Adipose tissue (tissue), 3 donors: ENCODE results near the gene KLF7. TPM values are rescaled to one million over a fixed set of nuclear protein-coding genes. Genes with fewer than 3 reads are reported as not detected.
"Not testable (repeated sequence)": the region's sequence is repeated elsewhere in the genome, so short reads cannot be mapped to it uniquely, and the experiment has no call there.

Experiments
- H3K27ac ChIP-seq: one replicate; pipeline ENCODE4 v1.5.1; 2013; ENCODE audit warnings: low read depth, low read length
- WGBS, 3 donors: extraction: QIAGEN DNeasy Blood & Tissue Kit; methylation state at CpG; one replicate each; pipeline ENCODE4 v1.1.7; 2013; 5-methylcytosine and 5-hydroxymethylcytosine counted together
- polyA plus RNA-seq, 3 donors: library from polyadenylated mRNA; stranded (reverse); fragments of 200-250 nt; gene quantifications; one replicate each; pipeline ENCODE4 v1.2.3, GENCODE V29; 2013
- donor health status: healthy with polysubstance abuse.
- donor health status: Bipolar disorder and iron deficiency.
- donor health status: healthy.

Gene KLF7
- polyA plus RNA-seq, 3 donors: 2.2 to 14.5 (median 11.1) TPM

- H3K27ac ChIP-seq: no peak overlapping the region
- WGBS, 3 donors: 74 to 93% (median 90%) methylated on average over 4 of the region's 4 CpGs
These were observed 111.2 kb downstream of the KLF7 start for GRCh38 chr2:207054521-207054920.

DNA sequence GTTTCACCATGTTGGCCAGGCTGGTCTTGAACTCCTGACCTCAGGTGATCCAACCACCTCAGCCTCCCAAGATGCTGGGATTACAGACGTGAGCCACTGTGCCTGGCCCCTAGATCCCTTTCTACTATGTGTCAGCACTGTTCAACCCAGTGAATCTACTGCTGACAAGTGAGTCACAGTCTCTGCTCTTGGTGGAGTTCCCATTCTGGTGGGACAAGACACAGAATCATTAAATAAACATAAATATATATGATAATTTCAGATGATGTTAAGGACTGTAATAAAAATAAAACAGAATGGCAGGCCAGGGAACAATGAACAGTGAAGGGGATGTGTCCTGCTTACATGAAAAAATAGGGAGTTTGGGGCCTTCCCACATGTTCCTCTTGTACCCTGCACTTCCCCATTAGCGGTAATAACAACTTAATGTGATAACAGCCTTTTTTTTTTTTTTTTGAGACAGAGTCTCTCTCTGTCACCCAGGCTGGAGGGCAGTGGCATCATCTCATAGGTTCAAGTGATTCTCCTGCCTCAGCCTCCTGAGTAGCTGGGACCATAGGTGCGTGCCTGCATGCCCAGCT lies 114.3 kb downstream of the KLF7 start:
- WGBS, 3 donors: 72 to 81% (median 76%) methylated on average over 3 of the region's 3 CpGs
- H3K27ac ChIP-seq: no peak overlapping the region

DNA sequence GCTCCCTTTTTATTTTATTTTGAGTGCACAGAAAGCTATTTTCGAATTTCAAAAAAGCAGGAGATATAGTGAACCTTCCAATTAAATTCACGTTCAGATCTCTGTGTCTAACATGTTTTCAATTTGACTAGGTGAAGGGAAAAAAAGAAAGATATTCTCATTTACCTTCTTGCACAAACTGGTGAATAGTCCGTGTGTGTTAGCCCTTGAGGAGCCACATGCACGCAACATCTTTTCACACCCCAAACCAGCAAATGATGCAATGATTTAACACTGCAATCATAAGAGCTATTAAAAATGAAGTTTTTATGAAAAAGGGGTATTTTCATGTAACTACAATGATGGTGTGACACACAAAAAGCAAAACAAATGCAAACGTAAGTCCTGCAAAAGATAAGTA lies 116.6 kb downstream of the KLF7 start:
- 57 to 73% (median 64%) methylated on average over 5 of the region's 5 CpGs for WGBS, 3 donors
- no peak overlapping the region for H3K27ac ChIP-seq

- H3K27ac ChIP-seq: no peak overlapping the region
- WGBS, 3 donors: 55 to 87% (median 80%) methylated on average over 5 of the region's 5 CpGs
These were observed 117.3 kb downstream of the KLF7 start for GRCh38 chr2:207048416-207048815.

DNA sequence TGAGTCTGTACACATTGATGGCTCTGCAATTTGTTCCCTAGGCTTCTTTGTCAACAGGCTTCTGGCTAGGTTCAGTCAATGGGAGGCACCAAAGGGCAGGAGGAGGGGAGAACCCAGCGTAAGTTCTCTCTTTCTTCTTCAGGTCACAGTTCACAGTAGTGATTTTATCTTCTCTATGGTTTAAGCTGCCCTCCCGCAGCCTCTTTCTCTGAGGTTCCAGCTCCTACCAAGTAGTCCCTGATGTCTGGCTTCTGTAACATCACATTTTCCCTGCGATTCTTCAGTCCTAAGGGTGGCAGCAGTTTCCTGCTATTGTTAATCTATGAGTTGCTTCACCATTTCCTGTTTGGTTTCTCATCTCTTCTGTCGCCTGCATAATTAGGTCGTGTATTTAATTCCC lies 119.0 kb downstream of the KLF7 start:
- 17 to 51% (median 21%) methylated on average over 5 of the region's 5 CpGs for WGBS, 3 donors
- H3K27ac ChIP-seq: no peak overlapping the region

DNA sequence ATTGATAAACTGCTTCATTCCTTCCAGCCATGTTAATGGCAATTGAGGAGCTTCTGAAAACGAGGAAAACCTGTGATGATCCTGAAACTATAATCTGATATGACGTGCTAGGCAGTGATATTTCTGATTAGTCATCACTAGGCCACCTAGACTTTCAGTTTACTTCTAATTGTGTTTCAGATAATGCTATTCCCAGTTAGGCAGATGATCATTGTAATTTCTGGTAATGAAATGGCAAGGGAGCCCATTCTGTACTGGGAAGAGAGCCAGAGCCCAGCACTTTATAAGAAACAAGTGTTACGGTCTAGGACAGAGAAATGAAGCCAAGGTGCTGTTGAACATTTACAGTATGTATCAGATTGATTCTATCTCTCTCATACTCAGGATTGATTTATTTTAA lies 120.2 kb downstream of the KLF7 start:
- WGBS, 3 donors: 62 to 80% (median 78%) methylated on average over 3 of the region's 3 CpGs
- H3K27ac ChIP-seq: no peak overlapping the region

- no peak overlapping the region for H3K27ac ChIP-seq
- WGBS, 3 donors: 56 to 96% (median 93%) methylated on average over 13 of the region's 13 CpGs
These were observed 121.1 kb downstream of the KLF7 start for GRCh38 chr2:207044379-207045362.

- WGBS, 3 donors: 50 to 84% (median 74%) methylated on average over 1 of the region's 1 CpG
- no peak overlapping the region for H3K27ac ChIP-seq
These were observed 122.9 kb downstream of the KLF7 start for GRCh38 chr2:207042841-207043240.

DNA sequence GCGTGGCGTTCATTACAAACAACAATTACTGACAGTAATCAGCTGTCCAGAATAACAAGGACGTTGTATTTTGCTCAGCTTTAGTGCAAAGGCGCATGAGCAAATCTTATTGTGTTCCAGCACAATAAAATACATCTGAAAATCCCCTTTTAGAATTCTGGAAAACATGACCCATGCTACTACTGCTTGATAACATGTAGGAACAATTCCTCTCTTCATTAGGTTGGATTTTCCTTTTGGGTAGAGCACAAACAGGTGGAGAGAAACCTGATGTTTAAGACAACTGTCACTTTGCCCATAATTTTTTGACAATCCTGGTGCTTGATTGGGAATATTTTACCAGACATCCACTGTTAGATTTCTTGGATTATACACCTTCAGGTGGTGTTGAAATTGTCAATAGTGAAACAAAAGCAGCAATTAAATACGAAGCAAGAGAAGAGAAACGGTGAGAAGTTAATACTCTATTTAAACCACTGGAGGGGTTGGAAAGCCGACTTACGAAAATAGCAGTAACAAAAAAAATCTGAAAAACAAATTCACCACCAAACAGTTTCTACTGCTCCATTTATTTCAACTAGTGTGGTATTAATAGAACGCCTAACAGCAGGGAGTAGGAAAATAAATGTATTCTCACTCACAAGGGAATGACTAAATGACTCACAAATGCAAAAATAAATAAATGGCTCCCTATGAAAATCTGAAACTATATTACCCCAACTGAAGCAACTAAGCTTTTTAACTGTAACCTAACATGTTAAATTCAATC lies 123.8 kb downstream of the KLF7 start:
- 53 to 63% (median 55%) methylated on average over 9 of the region's 9 CpGs for WGBS, 3 donors
- H3K27ac ChIP-seq: no peak overlapping the region

DNA sequence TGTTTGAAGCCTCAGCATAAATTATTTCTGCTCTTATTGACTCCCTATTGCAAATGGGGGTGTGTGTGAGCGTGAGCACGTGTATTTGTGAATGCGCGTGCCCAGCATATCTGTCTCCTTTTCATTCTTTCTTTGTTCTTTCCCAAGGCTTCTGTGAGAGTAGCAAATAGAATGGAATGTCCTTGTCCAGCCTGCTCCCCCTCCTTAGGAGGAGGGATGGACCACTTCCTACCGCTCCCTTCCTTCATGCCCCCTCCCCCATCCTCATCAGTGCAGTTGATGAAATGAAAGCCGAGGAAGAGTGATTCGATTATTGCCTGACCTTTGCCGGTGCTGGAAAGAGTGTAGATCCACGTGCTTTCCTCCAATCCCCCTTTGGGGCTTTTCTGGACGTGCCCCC lies 124.5 kb downstream of the KLF7 start:
- 36 to 62% (median 52%) methylated on average over 10 of the region's 10 CpGs for WGBS, 3 donors
- H3K27ac ChIP-seq: no peak overlapping the region

GRCh38 chr2:207040696-207041095 lies 125.1 kb downstream of the KLF7 start:
- WGBS, 3 donors: 32 to 67% (median 41%) methylated on average over 9 of the region's 9 CpGs
- H3K27ac ChIP-seq: no peak overlapping the region

- no peak overlapping the region for H3K27ac ChIP-seq
- 58 to 76% (median 74%) methylated on average over 4 of the region's 4 CpGs for WGBS, 3 donors
These were observed 126.5 kb downstream of the KLF7 start for GRCh38 chr2:207039225-207039624.

DNA sequence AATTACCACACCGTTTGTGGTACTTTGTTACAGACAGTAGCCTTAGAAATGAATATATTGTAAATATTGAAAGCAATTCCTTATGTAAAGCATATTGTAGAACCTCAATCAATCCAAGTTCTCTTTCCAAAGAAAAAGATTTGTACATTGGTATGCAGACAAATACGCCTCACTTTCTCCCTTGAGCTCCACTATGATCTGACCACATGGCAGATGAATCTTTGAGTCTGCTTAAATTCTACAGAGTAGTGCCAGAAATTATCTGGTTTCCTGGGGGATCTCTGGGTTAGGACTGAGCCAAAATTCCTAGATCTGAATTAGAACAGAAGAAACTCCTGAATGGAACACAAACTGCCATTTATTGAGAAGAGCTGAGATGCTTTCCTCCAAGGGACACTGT lies 127.4 kb downstream of the KLF7 start:
- H3K27ac ChIP-seq: no peak overlapping the region
- WGBS, 3 donors: 59 to 68% (median 65%) methylated on average over 2 of the region's 2 CpGs

- no peak overlapping the region for H3K27ac ChIP-seq
These were observed 127.9 kb downstream of the KLF7 start for GRCh38 chr2:207037896-207038295.

DNA sequence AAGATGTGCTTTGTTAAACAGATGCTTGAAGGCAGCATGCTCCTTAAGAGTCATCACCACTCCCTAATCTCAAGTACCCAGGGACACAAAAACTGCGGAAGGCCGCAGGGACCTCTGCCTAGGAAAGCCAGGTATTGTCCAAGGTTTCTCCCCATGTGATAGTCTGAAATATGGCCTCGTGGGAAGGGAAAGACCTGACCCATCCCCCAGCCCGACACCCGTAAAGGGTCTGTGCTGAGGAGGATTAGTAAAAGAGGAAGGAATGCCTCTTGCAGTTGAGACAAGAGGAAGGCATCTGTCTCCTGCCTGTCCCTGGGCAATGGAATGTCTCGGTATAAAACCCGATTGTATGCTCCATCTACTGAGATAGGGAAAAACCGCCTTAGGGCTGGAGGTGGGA lies 128.7 kb downstream of the KLF7 start:
- H3K27ac ChIP-seq: not testable (repeated sequence)
- WGBS, 3 donors: 34 to 62% (median 46%) methylated on average over 3 of the region's 8 CpGs

More at GRCh38 chr2:207037896-207038295, 127.9 kb downstream of the KLF7 start:
- WGBS, 3 donors: 39 to 58% (median 40%) methylated on average over 7 of the region's 7 CpGs

- H3K27ac ChIP-seq: no peak overlapping the region
- 63 to 74% (median 67%) methylated on average over 2 of the region's 2 CpGs for WGBS, 3 donors
These were observed 129.9 kb downstream of the KLF7 start for GRCh38 chr2:207035875-207036274.

DNA sequence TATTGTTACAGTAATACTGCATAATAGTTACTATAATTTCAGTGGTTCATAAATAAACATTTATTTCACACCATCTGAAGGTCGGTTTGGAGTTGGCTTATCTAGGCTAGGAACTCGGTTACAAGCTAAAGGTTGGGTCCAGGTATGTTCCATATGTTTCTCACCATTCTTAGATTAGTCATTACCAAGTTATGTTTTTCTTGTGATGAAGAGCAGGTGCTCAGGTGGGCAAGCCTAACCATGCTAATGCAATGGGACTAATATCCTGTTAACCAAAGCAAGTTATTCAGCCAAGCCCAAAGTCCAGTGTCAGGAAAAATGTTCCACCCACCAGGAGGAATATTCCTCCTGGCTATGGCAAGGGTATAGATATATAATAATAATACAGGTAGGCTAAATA lies 133.3 kb downstream of the KLF7 start:
- WGBS, 3 donors: 73 to 91% (median 90%) methylated on average over 2 of the region's 2 CpGs
- no peak overlapping the region for H3K27ac ChIP-seq
